ENCODE data around the gene VDAC1.
"Not testable (repeated sequence)": the region's sequence is repeated elsewhere in the genome, so short reads cannot be mapped to it uniquely, and the experiment has no call there.

Gene VDAC1

GRCh38 chr5:133967698-133968203, 37.0 kb downstream of the VDAC1 start:
- Histone ChIP-seq H3K36me3 (ENCODE audit: control insufficient read depth, insufficient read depth, low read length) (no peaks in the 10 kb centered on the region), H3K4me1 (ENCODE audit: control insufficient read depth, insufficient read depth, low read length) (no peaks in the 10 kb centered on the region), H3K27me3 (ENCODE audit: control insufficient read depth, insufficient read depth, low read length) (no peaks in the 10 kb centered on the region), H3K4me3 (ENCODE audit: low read length) (peak overlapping the region; percentile 74; the same call in 1 of the 2 replicates), H3K27ac (ENCODE audit: low read length) (no peak overlapping the region), H3K9me3 (ENCODE audit: control insufficient read depth, insufficient read depth, low read length) (no peaks in the 10 kb centered on the region)
- no peak for DNase-seq (ENCODE audit: low read depth, low spot score)
- no CpG with 5 or more reads among the region's 12 CpGs for WGBS (ENCODE audit: insufficient coverage, insufficient read length)

DNA sequence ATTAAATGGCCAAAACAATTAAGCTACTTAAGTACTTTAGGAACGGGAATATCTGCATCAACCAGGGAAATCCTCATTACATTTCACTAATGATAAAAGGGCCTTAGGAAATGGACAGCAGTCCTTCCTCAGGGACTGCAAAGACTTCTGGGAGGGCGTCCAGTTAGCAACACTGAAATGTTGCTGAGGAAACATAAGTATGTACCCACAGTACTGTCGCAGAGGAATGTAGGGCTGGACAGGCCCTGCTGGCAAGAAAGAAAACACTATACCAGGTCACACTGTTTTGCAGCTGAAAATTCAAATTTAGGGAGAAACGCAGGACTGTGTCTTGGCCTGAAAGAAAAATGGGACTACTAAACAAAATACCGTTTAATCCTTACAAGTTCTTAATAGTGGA, 37.7 kb downstream of the VDAC1 start:
- Histone ChIP-seq H3K9me3 (ENCODE audit: control insufficient read depth, insufficient read depth, low read length) (no peaks in the 10 kb centered on the region), H3K27ac (ENCODE audit: low read length) (no peak overlapping the region), H3K4me3 (ENCODE audit: low read length) (no peak overlapping the region), H3K4me1 (ENCODE audit: control insufficient read depth, insufficient read depth, low read length) (no peaks in the 10 kb centered on the region), H3K36me3 (ENCODE audit: control insufficient read depth, insufficient read depth, low read length) (no peaks in the 10 kb centered on the region), H3K27me3 (ENCODE audit: control insufficient read depth, insufficient read depth, low read length) (no peaks in the 10 kb centered on the region)
- DNase-seq (ENCODE audit: low read depth, low spot score): no peak
- no CpG with 5 or more reads among the region's 5 CpGs for WGBS (ENCODE audit: insufficient coverage, insufficient read length)

- Histone ChIP-seq H3K27me3 (ENCODE audit: control insufficient read depth, insufficient read depth, low read length) (no peaks in the 10 kb centered on the region), H3K4me1 (ENCODE audit: control insufficient read depth, insufficient read depth, low read length) (no peaks in the 10 kb centered on the region), H3K27ac (ENCODE audit: low read length) (no peak overlapping the region), H3K36me3 (ENCODE audit: control insufficient read depth, insufficient read depth, low read length) (no peaks in the 10 kb centered on the region), H3K9me3 (ENCODE audit: control insufficient read depth, insufficient read depth, low read length) (no peaks in the 10 kb centered on the region), H3K4me3 (ENCODE audit: low read length) (no peak overlapping the region)
- 100% methylated on average over 3 of the region's 10 CpGs for WGBS (ENCODE audit: insufficient coverage, insufficient read length)
- no peak for DNase-seq (ENCODE audit: low read depth, low spot score)
These were observed 38.7 kb downstream of the VDAC1 start for GRCh38 chr5:133966090-133966489.

- Histone ChIP-seq H3K4me3 (ENCODE audit: low read length) (no peak overlapping the region), H3K27me3 (ENCODE audit: control insufficient read depth, insufficient read depth, low read length) (no peaks in the 10 kb centered on the region), H3K4me1 (ENCODE audit: control insufficient read depth, insufficient read depth, low read length) (no peaks in the 10 kb centered on the region), H3K27ac (ENCODE audit: low read length) (no peak overlapping the region), H3K9me3 (ENCODE audit: control insufficient read depth, insufficient read depth, low read length) (no peaks in the 10 kb centered on the region), H3K36me3 (ENCODE audit: control insufficient read depth, insufficient read depth, low read length) (no peaks in the 10 kb centered on the region)
- no peak for DNase-seq (ENCODE audit: low read depth, low spot score)
- no CpG with 5 or more reads among the region's 2 CpGs for WGBS (ENCODE audit: insufficient coverage, insufficient read length)
These were observed 41.2 kb downstream of the VDAC1 start for GRCh38 chr5:133963493-133964128.

DNA sequence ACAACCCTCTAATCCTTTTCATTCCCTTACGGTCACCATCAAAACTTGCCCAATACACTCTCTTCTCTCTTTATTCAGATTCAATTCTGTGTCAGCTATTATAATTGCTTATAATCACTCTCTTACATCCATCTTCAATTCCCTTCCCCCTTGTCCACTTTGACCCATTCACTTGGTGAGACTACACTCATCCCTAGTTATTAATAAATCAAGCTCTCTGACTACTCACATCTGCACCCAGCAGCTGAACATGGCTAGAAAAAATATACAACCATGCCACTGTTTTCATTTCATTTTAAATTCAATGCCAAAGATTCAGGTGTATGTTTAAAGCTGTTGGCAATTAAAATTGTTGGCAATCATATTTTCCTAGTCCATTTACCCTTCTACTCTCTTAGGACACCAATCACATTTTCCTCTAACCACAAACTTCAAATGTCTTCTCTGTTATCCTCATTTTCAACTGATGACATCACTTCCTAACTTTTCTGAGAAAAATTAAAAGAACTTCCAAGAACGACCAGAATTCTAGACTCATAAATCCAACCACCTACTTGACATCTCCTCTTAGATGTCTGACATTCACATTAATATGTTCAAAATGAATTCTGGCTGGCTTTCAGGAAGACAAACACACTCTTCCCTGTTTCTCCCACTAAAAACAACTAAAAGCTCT, 41.8 kb downstream of the VDAC1 start:
- Histone ChIP-seq H3K9me3 (ENCODE audit: control insufficient read depth, insufficient read depth, low read length) (no peaks in the 10 kb centered on the region), H3K27me3 (ENCODE audit: control insufficient read depth, insufficient read depth, low read length) (no peaks in the 10 kb centered on the region), H3K36me3 (ENCODE audit: control insufficient read depth, insufficient read depth, low read length) (no peaks in the 10 kb centered on the region), H3K27ac (ENCODE audit: low read length) (no peak overlapping the region), H3K4me3 (ENCODE audit: low read length) (no peak overlapping the region), H3K4me1 (ENCODE audit: control insufficient read depth, insufficient read depth, low read length) (no peaks in the 10 kb centered on the region)
- no peak for DNase-seq (ENCODE audit: low read depth, low spot score)
- 100% methylated on average over 1 of the region's 2 CpGs for WGBS (ENCODE audit: insufficient coverage, insufficient read length)

DNA sequence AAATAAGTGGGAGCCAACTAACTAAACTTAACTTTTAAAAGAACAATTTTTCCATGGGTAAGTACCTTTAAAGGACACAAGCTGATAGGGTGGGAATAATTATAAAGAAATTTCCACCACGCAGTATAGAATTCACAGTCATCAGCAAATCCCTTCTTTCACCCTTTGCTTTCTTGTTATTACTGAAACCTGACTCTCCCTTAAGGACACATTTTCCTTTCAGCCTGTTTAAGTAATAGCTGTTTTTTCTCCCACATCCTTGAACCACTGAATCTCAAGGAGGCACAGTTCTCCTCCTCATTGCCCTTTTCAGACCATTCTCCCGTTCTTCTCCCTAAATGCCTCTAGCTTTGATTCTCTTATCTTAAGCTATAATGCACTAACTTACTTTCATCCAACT, 42.6 kb downstream of the VDAC1 start:
- no peak overlapping the region for H3K27ac ChIP-seq (ENCODE audit: low read length)
- no peaks in the 10 kb centered on the region for H3K27me3 ChIP-seq (ENCODE audit: control insufficient read depth, insufficient read depth, low read length)
- H3K4me1 ChIP-seq (ENCODE audit: control insufficient read depth, insufficient read depth, low read length): no peaks in the 10 kb centered on the region
- no CpG with 5 or more reads among the region's 2 CpGs for WGBS (ENCODE audit: insufficient coverage, insufficient read length)
- no peaks in the 10 kb centered on the region for H3K9me3 ChIP-seq (ENCODE audit: control insufficient read depth, insufficient read depth, low read length)
- no peak for DNase-seq (ENCODE audit: low read depth, low spot score)
- no peaks in the 10 kb centered on the region for H3K36me3 ChIP-seq (ENCODE audit: control insufficient read depth, insufficient read depth, low read length)
- H3K4me3 ChIP-seq (ENCODE audit: low read length): no peak overlapping the region

DNA sequence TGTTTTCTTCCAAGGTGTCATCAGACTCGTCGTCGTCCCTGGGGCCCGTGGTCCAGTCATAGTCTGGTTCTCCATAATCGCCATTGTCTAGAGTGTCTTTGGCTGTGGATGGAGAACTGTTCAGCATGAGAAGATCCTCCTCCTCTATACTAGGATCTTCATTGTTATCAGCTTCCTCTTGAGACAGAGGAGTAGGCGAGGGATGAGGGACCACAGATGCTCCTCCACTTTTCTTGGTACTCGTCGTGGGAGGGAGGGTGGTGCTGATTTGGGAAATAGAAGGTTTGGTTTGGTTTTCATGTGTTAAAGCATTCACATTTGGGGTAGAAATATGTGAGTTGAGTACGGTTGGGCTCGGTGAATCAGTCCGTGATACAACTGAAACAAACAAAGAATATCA, 45.1 kb downstream of the VDAC1 start:
- Histone ChIP-seq H3K36me3 (ENCODE audit: control insufficient read depth, insufficient read depth, low read length) (no peaks in the 10 kb centered on the region), H3K4me1 (ENCODE audit: control insufficient read depth, insufficient read depth, low read length) (no peaks in the 10 kb centered on the region), H3K4me3 (ENCODE audit: low read length) (no peak overlapping the region), H3K27ac (ENCODE audit: low read length) (no peak overlapping the region), H3K9me3 (ENCODE audit: control insufficient read depth, insufficient read depth, low read length) (no peaks in the 10 kb centered on the region), H3K27me3 (ENCODE audit: control insufficient read depth, insufficient read depth, low read length) (no peaks in the 10 kb centered on the region)
- WGBS (ENCODE audit: insufficient coverage, insufficient read length): no CpG with 5 or more reads among the region's 11 CpGs
- no peak for DNase-seq (ENCODE audit: low read depth, low spot score)

- no CpG with 5 or more reads among the region's 1 CpG for WGBS (ENCODE audit: insufficient coverage, insufficient read length)
- Histone ChIP-seq H3K4me1 (ENCODE audit: control insufficient read depth, insufficient read depth, low read length) (no peaks in the 10 kb centered on the region; the same call in 1 of the 2 replicates), H3K9me3 (ENCODE audit: control insufficient read depth, insufficient read depth, low read length) (no peaks in the 10 kb centered on the region), H3K4me3 (ENCODE audit: low read length) (no peak overlapping the region), H3K27ac (ENCODE audit: low read length) (no peak overlapping the region), H3K36me3 (ENCODE audit: control insufficient read depth, insufficient read depth, low read length) (no peaks in the 10 kb centered on the region), H3K27me3 (ENCODE audit: control insufficient read depth, insufficient read depth, low read length) (no peaks in the 10 kb centered on the region)
- no peak for DNase-seq (ENCODE audit: low read depth, low spot score)
These were observed 47.2 kb downstream of the VDAC1 start for GRCh38 chr5:133957591-133957990.

DNA sequence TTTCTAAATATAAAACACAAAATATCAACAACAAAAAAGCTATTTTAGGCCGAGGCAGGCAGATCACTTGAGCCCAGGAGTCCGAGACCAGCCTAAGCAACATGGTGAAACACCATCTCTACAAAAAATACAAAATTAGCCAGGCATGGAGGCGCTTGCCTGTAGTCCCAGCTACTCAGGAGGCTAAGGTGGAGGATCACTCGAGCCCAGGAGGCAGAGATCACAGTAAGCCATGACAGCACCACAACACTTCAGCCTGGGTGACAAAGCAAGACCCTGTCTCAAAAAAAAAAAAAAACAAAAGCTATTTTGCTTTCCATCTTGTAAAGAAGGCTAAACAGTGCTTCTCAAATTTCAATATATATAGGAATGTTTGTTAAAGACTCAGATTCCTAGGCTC, 47.7 kb downstream of the VDAC1 start:
- no peaks in the 10 kb centered on the region for H3K9me3 ChIP-seq (ENCODE audit: control insufficient read depth, insufficient read depth, low read length)
- DNase-seq (ENCODE audit: low read depth, low spot score): no peak
- H3K27me3 ChIP-seq (ENCODE audit: control insufficient read depth, insufficient read depth, low read length): no peaks in the 10 kb centered on the region
- no peaks in the 10 kb centered on the region for H3K36me3 ChIP-seq (ENCODE audit: control insufficient read depth, insufficient read depth, low read length)
- H3K4me3 ChIP-seq (ENCODE audit: low read length): no peak overlapping the region
- no CpG with 5 or more reads among the region's 4 CpGs for WGBS (ENCODE audit: insufficient coverage, insufficient read length)
- no peak overlapping the region for H3K27ac ChIP-seq (ENCODE audit: low read length)
- no peaks in the 10 kb centered on the region; the same call in 1 of the 2 replicates for H3K4me1 ChIP-seq (ENCODE audit: control insufficient read depth, insufficient read depth, low read length)

GRCh38 chr5:133956196-133956595, 48.6 kb downstream of the VDAC1 start:
- not testable (repeated sequence) for DNase-seq (ENCODE audit: low read depth, low spot score); H3K27ac ChIP-seq (ENCODE audit: low read length); H3K36me3 ChIP-seq (ENCODE audit: control insufficient read depth, insufficient read depth, low read length); H3K9me3 ChIP-seq (ENCODE audit: control insufficient read depth, insufficient read depth, low read length); H3K4me1 ChIP-seq (ENCODE audit: control insufficient read depth, insufficient read depth, low read length); H3K4me3 ChIP-seq (ENCODE audit: low read length); H3K27me3 ChIP-seq (ENCODE audit: control insufficient read depth, insufficient read depth, low read length)
- 100% methylated on average over 1 of the region's 1 CpG for WGBS (ENCODE audit: insufficient coverage, insufficient read length)

Data from iPS DF 6.9 (cell line).